ENCODE measurements around the gene TMEM184C.
A peak's percentile ranks its signal among the peaks of the same experiment; 100 is the strongest.

TMEM184C gene

DNA sequence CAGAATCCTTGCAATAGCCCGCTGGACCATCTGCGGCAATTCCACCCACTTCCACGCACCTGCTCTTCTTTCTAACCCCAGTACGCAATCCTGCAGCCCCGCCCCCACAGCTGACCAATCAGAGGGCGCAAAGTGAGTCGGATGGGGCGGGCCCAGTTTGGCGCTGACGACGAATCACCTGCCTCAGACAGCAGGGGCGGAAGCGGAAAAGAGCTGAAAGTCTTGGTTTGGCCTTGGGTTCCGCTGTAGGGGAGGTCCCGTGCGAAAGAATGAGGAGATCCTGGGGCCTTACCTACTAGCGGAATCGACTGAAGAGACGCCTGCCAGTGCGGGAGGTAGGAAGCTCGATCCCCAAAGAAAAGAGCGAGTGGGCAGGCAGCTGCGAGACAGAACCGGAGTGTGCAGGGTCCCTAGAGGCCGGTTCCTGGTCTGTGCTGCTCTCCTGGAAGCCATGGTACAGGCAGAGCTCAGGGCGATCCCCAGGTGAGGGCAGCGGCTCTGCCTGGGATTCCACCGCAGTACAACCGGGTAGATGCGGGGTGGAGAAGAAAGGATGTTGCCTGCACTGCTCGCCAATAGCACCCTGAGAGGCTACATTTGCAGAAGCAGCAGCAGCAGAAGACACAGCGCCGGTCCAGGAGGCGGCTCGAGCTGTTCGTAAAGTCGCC, at the start of gene TMEM184C:
TMEM184C (plus strand) TSS at position 225 of the 668 bp plus-strand sequence. CDS start 560 bp downstream, outside the sequence.
- peak; percentile 100 for DNase-seq

DNA sequence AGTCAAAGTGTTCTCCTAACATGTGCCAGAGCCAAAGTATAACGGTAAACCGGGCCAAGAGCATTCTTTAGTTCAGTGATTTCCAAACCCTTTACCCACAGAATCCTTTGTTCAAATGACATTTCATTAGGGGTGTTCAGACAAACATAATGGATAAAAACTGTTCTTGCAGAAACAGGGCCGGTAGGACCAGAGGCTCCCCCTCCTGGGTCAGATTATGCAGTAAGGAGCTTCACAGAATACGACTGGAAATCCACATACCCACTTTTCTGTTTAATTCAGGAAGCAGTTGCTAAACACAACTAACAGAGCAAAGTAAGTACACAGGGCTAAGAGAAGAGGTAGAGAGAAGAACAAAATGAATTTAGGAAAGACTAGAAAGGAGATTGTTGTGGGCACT, 46.6 kb upstream of the TMEM184C start:
- DNase-seq: no peak

DNA sequence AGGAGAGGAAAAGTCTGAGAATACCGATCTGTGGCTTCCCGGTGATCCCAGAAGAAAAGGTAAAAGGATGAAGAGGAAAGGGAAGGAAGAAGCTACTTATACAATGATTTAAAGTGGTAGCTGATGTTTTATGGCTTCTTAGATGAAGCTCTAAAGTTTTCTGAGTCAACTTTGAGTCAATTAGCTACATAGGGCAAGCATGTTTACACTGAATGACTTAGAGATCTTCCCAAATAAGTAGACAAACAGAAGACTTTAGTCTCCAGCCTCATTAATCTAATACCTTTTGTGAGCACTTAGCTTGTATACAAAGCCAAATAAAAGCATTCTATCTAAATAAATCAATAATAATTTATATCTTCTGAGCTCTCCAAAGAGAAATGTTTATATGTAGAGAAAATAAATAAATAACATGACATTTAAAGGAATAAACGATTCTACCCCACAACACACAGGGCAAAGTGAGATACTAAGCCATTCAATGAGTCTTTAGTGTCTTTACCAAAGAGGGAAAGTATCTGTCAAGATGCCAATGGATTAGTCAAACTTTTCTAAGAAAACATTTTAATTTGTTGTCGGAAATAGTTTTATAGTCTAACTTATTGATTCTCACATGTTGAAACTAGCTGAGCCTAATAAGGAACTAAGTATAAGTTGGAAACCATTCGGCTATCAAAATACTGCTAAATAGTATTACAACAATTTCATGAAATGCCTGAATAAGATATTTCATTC, 46.0 kb upstream of the TMEM184C start:
- DNase-seq: no peak

DNA sequence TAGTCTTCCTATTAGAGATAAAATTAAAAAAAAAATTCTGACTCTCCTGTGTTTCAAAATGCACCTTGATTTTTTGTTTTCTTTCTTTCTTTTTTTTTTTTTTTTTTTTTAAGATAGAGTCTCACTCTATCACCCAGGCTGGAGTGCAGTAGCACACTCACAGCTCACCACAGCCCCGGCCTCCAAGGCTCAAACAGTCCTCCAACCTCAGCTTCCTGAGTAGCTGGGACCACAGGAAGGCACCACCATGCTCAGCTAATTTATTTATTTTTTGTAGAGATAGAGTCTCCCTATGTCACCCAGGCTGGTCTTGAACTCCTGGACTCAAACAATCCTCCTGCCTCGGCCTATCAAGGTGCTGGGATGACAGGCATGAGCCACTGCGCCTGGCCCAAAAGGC, 41.1 kb upstream of the TMEM184C start:
- DNase-seq: no peak

DNA sequence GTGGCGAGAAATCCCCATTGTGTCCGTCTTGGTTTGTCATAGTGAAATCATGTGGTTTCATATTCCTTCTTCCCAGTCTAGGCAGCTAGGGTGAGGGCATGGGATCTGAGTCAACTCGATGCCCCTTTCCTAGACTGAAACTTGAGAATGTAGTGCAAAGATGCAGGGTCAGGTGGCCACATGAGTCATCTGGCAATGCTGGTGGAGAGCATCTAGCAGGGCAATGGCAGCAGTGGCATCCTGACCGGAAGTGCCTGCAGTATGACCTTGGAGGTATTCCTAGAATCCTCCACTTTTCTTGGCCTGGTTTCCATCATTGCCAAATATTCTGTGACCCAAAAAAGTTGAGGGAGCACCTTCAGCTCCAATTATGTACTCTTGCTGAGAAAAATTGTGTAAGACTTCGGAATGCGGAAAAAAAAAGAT, 39.1 kb upstream of the TMEM184C start:
- DNase-seq: no peak

GRCh38 chr4:147578593-147578992, 38.6 kb upstream of the TMEM184C start:
- DNase-seq: no peak

- DNase-seq: no peak
These were observed 36.8 kb upstream of the TMEM184C start for GRCh38 chr4:147580396-147580795.

- no peak for DNase-seq
These were observed 35.4 kb upstream of the TMEM184C start for GRCh38 chr4:147581606-147582350.

- DNase-seq: no peak
These were observed 34.7 kb upstream of the TMEM184C start for GRCh38 chr4:147582386-147583060.

GRCh38 chr4:147583876-147584275, 33.3 kb upstream of the TMEM184C start:
- DNase-seq: no peak

DNA sequence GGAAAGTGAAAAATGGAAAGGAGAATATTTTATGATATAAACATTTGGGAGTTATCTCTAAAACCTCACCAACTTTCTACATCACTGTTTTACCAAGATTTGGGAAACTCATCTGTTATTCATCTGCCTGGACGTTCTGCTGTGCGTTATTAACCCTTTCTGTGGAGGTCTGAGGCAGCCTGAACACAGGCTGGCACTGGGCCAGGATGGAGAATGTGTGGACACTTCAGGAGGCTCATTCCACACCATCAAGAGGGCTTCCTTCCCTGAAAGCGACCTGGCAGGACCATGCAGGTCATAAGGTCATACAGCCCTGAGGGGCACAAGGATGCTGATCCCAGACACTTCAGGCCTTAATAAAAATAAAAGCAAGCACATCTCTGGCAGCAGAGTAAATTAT, 31.2 kb upstream of the TMEM184C start:
- no peak for DNase-seq

DNA sequence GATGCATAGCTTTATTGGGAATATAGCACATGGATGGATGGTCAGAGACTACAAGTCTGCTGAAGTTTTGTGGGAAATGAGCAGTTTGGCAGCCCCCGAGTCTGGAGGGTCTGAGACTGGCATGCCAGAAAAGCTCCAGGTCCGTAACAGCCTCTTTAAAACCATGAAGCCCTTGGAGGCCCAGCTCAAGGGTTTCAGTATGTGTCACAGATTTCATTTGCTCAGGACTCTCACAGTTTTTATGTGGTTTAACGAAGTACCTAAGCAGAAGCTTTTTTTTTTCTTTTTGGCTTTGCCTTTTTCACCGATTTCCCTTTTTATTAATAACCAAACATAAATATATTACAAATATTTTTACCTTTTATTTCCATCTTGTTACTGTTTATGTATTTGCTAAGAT, 30.6 kb upstream of the TMEM184C start:
- no peak for DNase-seq

DNA sequence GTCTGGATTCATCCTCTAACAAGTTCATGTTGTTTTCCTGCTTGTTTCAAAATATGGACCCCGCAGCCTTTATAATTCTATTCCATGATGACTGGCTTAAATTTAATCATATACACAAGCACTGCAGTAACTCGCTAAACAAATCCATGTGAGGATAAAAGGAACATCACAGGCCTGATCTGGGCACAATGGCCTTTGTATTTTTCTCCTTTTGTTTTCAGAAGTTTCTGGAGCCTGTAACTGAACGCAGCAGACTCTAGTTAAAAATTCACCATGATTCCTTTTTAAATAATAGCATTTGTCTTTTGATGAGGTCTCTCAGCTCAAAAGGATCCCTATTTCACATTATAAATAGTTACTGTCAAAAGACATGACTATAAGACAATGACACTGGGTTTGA, 30.2 kb upstream of the TMEM184C start:
- DNase-seq: no peak

DNA sequence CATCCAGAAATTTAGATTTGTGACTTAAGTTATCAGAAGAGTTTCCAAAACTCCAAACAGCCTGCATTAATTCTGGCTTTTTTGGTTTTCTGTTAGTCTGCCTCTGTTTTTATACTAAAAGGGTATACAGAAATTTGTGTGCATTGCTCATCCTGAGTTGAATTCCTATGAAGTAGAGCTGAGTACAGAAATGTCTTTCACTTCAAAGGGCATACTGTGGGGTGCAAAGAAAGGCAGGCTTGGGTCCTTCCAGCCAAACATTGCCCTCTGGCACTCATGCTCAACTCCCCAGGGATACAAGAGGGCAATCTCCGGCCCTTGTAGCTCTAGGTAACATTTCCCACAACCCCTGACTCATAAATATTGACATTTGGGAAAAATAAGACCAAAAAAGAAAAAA, 27.6 kb upstream of the TMEM184C start:
- DNase-seq: no peak

DNA sequence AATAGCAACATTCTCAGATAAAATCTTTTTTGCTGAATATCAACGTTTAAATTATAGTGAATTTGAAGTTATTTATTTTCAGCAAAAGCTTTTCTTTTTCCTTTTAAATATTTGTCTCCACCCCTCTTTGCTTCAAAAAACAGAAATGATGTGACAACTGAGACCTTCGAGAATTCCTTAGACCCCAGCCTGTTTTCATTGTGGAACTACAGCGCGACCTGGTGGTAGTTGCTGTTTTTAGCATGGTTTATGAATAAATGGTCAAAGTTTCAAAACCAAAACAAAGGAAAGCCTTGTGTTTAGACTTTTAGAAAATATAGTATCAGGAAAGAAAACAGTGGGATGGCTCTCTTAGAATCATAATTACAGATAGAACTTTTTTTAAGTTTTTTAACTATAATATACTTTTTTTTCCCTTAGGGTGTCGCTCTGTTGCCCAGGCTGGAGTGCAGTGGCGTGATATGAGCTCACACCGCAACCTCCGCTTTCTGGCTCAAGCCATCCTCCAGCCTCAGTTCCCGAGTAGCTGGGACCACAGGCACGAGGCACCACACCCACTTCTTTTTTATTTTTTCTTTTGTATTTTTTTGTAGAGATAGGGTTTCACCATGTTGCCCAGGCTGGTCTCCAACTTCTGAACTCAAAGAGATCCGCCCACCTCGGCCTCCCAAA, 26.8 kb upstream of the TMEM184C start:
- DNase-seq: peak; percentile 69

DNA sequence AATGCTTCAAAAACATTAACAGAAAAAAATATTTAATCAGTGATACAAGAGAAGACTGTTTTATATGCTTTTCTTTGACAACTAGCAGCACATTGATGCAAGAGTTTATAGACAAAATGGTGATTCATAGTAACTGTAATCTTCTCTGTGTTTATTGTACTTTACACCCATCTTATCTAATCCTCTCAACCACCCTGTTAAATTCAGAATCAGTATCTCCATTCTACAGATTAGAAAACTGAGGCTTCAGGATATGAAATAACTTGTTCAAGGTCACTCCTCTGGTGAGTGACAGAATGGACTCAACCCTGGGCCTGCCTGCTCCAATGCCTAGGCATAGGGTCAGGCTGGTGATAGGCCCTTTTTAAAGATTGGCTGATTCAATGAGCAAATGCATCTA, 26.1 kb upstream of the TMEM184C start:
- DNase-seq: no peak

DNA sequence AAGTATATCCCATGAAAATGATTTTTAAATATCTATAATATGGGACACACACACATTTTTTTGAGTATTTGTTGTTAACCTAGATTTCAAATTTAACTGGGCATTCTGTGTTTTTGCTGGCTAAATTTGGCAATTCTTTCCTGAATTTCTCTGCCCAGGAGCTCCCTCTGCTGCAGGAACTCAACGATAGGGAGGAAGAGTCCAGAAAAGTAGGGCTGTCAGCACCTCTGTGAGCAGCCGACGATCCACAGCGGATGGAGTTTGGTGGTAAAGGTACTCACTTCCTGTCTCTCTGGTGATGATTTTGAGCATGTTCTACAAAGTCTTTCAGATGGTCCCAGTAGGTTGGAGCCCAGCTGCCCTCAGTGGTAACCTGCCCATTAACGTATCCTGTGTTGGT, 23.1 kb upstream of the TMEM184C start:
- DNase-seq: no peak

DNA sequence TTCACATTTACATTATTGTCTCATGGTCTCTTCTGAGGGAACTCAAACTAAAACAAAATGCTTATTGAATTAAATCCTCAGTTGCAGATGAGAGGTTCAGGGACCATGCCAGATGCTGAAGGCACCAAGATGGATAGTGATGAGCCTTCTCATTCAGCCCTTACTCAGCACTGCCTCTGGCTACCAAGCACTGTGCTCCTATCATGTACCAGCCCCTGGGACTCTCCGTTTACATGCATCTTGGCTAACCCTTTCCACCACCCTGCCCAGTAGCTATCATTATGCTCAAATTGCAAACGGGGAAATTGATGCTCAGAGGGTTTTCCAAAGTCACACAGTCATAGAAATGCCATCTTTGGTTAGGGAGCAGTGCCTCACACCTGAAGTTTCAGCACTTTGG, 22.6 kb upstream of the TMEM184C start:
- DNase-seq: no peak

- no peak for DNase-seq
These were observed 20.8 kb upstream of the TMEM184C start for GRCh38 chr4:147596377-147596776.

DNA sequence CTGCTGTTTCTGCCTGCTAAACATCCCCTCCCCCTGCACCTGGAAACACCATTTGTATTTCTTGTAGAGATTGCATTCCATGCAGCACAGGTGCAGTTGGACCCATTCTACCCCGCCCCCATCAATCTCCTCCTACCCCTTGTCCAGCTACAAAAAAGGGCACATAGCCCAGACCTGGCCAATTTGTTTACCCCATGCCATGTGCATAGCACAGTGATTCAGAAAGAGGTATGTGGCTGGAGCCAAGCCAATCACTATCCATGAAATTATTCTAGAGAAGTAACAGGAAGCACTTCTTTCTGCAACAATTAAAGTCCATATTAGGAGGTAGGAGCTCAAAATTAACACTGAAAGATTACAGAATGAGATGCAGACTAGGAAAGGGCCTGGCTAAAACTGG, 20.2 kb upstream of the TMEM184C start:
- DNase-seq: no peak

GRCh38 chr4:147597561-147597960, 19.6 kb upstream of the TMEM184C start:
- no peak for DNase-seq

DNA sequence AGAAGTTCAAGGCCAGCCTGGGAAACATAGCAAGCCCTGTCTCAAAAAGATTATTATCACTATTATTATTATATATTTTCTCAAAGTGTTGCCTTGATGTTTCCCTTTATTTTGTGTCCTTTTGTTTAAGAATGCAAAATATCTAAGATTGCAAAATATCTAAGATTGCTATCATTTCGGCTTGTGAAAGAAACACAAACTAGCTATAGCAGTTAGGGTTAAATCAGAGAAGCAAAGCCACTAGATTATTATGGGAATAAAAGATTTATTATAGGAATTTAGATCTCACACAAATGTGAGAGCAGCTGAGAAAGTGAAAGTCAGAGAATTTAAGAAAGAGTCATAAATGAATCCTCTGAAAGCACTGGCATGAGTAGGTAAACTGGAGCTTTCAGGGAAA, 18.0 kb upstream of the TMEM184C start:
- DNase-seq: no peak

GRCh38 chr4:147599769-147600168, 17.4 kb upstream of the TMEM184C start:
- no peak for DNase-seq
